ENCODE data around the gene LRRC23.

GRCh38 chr12:6957151-6957701, 52.6 kb downstream of the LRRC23 start:
- no peak for TF ChIP-seq EP300 (IDR thresholded peaks at IDR 0.05)
- TF ChIP-seq CTCF (IDR thresholded peaks at IDR 0.05) = no peak
- no peak for TF ChIP-seq POLR2AphosphoS5 (IDR thresholded peaks at IDR 0.05)

Measured in suprapubic skin (tissue), 4 donors.